Astrocyte of the spinal cord (primary cell): ENCODE measurements around the gene OR2S2.
A peak's percentile ranks its signal among the peaks of the same experiment; 100 is the strongest.

Experiments used
- DNase-seq: peaks from one replicate; pipeline ENCODE4 v3.0.0; 2011; ENCODE audit warnings: low read depth, low spot score
- H3K4me3 ChIP-seq: 2 replicates; pipeline ENCODE4 v1.5.1; 2011; ENCODE audit warnings: low read depth, mild to moderate bottlenecking, low read length, moderate library complexity
- in situ Hi-C: cut with HindIII; loops from 2 replicates; pipeline ENCODE4 v1.10.0; 2017; ENCODE audit warnings: low sequenced_read_pairs
- TF ChIP-seq, protein P1 (sequence below): IDR thresholded peaks from 2 replicates; pipeline ENCODE4 v1.5.1; 2012; ENCODE audit warnings: low read depth, mild to moderate bottlenecking, low read length, inconsistent platforms

Gene OR2S2

GRCh38 chr9:35952526-35953191 is 5.3 kb downstream of the OR2S2 start:
- no peak for DNase-seq
- TF ChIP-seq, protein P1, sequence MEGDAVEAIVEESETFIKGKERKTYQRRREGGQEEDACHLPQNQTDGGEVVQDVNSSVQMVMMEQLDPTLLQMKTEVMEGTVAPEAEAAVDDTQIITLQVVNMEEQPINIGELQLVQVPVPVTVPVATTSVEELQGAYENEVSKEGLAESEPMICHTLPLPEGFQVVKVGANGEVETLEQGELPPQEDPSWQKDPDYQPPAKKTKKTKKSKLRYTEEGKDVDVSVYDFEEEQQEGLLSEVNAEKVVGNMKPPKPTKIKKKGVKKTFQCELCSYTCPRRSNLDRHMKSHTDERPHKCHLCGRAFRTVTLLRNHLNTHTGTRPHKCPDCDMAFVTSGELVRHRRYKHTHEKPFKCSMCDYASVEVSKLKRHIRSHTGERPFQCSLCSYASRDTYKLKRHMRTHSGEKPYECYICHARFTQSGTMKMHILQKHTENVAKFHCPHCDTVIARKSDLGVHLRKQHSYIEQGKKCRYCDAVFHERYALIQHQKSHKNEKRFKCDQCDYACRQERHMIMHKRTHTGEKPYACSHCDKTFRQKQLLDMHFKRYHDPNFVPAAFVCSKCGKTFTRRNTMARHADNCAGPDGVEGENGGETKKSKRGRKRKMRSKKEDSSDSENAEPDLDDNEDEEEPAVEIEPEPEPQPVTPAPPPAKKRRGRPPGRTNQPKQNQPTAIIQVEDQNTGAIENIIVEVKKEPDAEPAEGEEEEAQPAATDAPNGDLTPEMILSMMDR = no peak
- no peak overlapping the region for H3K4me3 ChIP-seq
- in situ Hi-C loops = no loop called here

GRCh38 chr9:35951736-35952135 is 6.2 kb downstream of the OR2S2 start:
- peak; percentile 44 for DNase-seq
- H3K4me3 ChIP-seq = no peak overlapping the region
- TF ChIP-seq, protein P1 = no peak
- in situ Hi-C loops = no loop called here

GRCh38 chr9:35948901-35949318 is 9.0 kb downstream of the OR2S2 start:
- TF ChIP-seq, protein P1 = no peak
- no peak overlapping the region for H3K4me3 ChIP-seq
- in situ Hi-C loops = no loop called here
- DNase-seq = no peak

GRCh38 chr9:35948451-35948850 is 9.5 kb downstream of the OR2S2 start:
- DNase-seq = no peak
- H3K4me3 ChIP-seq = no peak overlapping the region
- in situ Hi-C loops = no loop called here
- TF ChIP-seq, protein P1 = no peak

GRCh38 chr9:35945341-35946018 is 12.5 kb downstream of the OR2S2 start:
- DNase-seq = peak; percentile 85
- H3K4me3 ChIP-seq = peak overlapping the region; percentile 17
- in situ Hi-C loops = no loop called here
- TF ChIP-seq, protein P1 = peak; percentile 96

DNA sequence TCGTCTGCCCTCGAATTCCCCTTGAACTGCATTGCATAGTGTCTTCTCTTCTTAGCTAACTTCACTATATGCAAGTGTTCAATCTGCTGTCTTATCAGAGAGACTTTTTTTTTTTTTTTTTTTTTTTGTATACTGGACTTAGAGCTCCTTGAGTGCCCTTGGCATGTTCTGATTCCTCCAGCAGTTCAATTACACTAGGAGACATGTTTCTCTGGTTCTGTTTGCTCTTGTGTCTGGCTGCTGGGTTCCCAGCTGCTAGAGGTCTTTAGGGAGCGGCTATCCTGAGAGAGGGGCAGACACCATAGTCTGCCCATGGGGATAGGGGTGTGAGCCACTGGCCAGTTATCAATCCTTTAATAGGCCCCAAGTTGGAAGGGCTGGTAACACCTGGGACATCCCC is 13.1 kb downstream of the OR2S2 start:
- DNase-seq = no peak
- in situ Hi-C loops = no loop called here
- TF ChIP-seq, protein P1 = no peak
- H3K4me3 ChIP-seq = no peak overlapping the region
